OCI-LY7 (cell line): ENCODE results near the gene MGAT1. TPM values are rescaled to one million over a fixed set of nuclear protein-coding genes. Genes with fewer than 3 reads are reported as not detected.

Source experiments
- Bru-seq: library from RNA; stranded (reverse); fragments of 400-500 nt; gene quantifications from one replicate; lab custom pipeline; 2021; lab: Mats Ljungman, UMichigan
- BruChase-seq, 2 experiments: library from RNA; stranded (reverse); fragments of 400-500 nt; gene quantifications; one replicate each; lab custom pipeline; 2021; lab: Mats Ljungman, UMichigan
- BruUV-seq: library from RNA; stranded (reverse); fragments of 400-500 nt; replicated peaks from 2 replicates; lab custom pipeline; 2021; lab: Mats Ljungman, UMichigan
- CTCF ChIA-PET: fragments of 300-600 bp; sonication (Branson Sonifier 250); formaldehyde crosslinking; loops from one replicate; lab custom pipeline; 2022; ENCODE audit warnings: antibody characterized with exemption; ENCODE audit not compliant: unreplicated experiment; lab: Charles Lee
- POLR2A ChIA-PET: fragments of 300-600 bp; sonication (Branson Sonifier 250); formaldehyde crosslinking; loops from one replicate; lab custom pipeline; 2022; ENCODE audit warnings: antibody characterized with exemption; lab: Charles Lee
- DNase-seq: peaks from one replicate; pipeline ENCODE4 v3.0.0-alpha.2; 2015; ENCODE audit warnings: low spot score
- H2AFZ ChIP-seq: fragments of 200-600 bp; sonication (generic), shearing (Covaris generic); 2 replicates; pipeline ENCODE4 v1.6.1; 2014; ENCODE audit warnings: mild to moderate bottlenecking, antibody characterized with exemption, low read length, moderate library complexity
- H3K27ac ChIP-seq: fragments of 200-600 bp; sonication (generic); 2 replicates; pipeline ENCODE4 v1.5.1; 2014; ENCODE audit warnings: mixed run types, low read depth, mild to moderate bottlenecking, moderate library complexity, low read length, inconsistent platforms; ENCODE audit not compliant: poor library complexity, severe bottlenecking
- H3K36me3 ChIP-seq: fragments of 200-600 bp; sonication (generic); 2 replicates; pipeline ENCODE4 v1.6.1; 2014; ENCODE audit warnings: mild to moderate bottlenecking, antibody characterized with exemption, low read length, moderate library complexity, mixed read lengths; ENCODE audit not compliant: insufficient read depth
- H3K4me1 ChIP-seq: fragments of 200-600 bp; sonication (generic); 2 replicates; pipeline ENCODE4 v1.5.1; 2014; ENCODE audit warnings: mild to moderate bottlenecking, low read length; ENCODE audit not compliant: insufficient read depth, poor library complexity, severe bottlenecking
- H3K4me2 ChIP-seq: fragments of 200-600 bp; sonication (generic); 2 replicates; pipeline ENCODE4 v1.6.1; 2014; ENCODE audit warnings: mild to moderate bottlenecking, low read length
- H3K4me3 ChIP-seq: fragments of 200-600 bp; sonication (generic); 2 replicates; pipeline ENCODE4 v1.5.1; 2014; ENCODE audit warnings: mild to moderate bottlenecking, low read depth, low read length; ENCODE audit not compliant: poor library complexity, severe bottlenecking
- H3K79me2 ChIP-seq: fragments of 200-600 bp; sonication (generic); 2 replicates; pipeline ENCODE4 v1.6.1; 2016; ENCODE audit warnings: low read depth, mild to moderate bottlenecking, low read length, moderate library complexity, mixed read lengths; ENCODE audit not compliant: insufficient read depth
- H3K9me2 ChIP-seq: fragments of 200-600 bp; sonication (generic); 2 replicates; pipeline ENCODE4 v1.6.1; 2016; ENCODE audit warnings: mild to moderate bottlenecking, low read length, mixed read lengths; ENCODE audit not compliant: insufficient read depth
- H3K9me3 ChIP-seq: fragments of 200-600 bp; sonication (generic); 2 replicates; pipeline ENCODE4 v1.6.1; 2014; ENCODE audit warnings: mild to moderate bottlenecking, mixed run types, low read length, mixed read lengths
- H4K20me1 ChIP-seq: fragments of 200-600 bp; sonication (generic); 2 replicates; pipeline ENCODE4 v1.6.1; 2014; ENCODE audit warnings: mild to moderate bottlenecking, antibody characterized with exemption, low read length, moderate library complexity, mixed read lengths; ENCODE audit not compliant: insufficient read depth
- CTCF ChIP-seq: fragments of 200-600 bp; sonication (generic); conservative IDR thresholded peaks from 2 replicates; pipeline ENCODE4 v1.5.1; 2014; ENCODE audit warnings: mild to moderate bottlenecking, antibody characterized with exemption, low read length, moderate library complexity, mixed read lengths
- EZH2phosphoT487 ChIP-seq: fragments of 200-600 bp; sonication (generic); IDR thresholded peaks from 2 replicates; pipeline ENCODE4 v1.6.1; 2018; ENCODE audit warnings: low read depth, borderline replicate concordance, mild to moderate bottlenecking, mixed run types, antibody characterized with exemption, low read length, moderate library complexity, mixed read lengths
- intact Hi-C: fragments of 100-400 bp; cut with micrococcal nuclease; formaldehyde crosslinking; loops from one replicate; pipeline ENCODE4 v1.10.0; 2022; ENCODE audit not compliant: unreplicated experiment
- long read RNA-seq: library from polyadenylated mRNA; stranded (forward); transcript quantifications from one replicate; pipeline ENCODE4 v2.0.0, GENCODE V29; 2022
- total RNA-seq, 2 experiments: library from RNA; depleted of rRNA in 1 of 2; stranded (reverse); fragments of >200 nt in 1 of 2; shearing (Covaris generic) in 1 of 2; gene quantifications; 2 replicates each; pipeline ENCODE4 v1.2.3, GENCODE V29; 2014 to 2022

MGAT1 gene
- total RNA-seq (2014; rRNA removed; shearing (Covaris generic)), result 65.2 and 75.4 TPM in 2 replicates
- 95.2 and 103 TPM in 2 replicates for total RNA-seq (2022)
- percentile 69 among the genes with signal in this experiment for Bru-seq, nascent RNA
- percentile 80 among the genes with signal in this experiment for BruChase-seq, experiment 1, labeled RNA remaining after a 6-hour chase
- percentile 80 among the genes with signal in this experiment for BruChase-seq, experiment 2, labeled RNA remaining after a 2-hour chase
- long read RNA-seq, transcript MGAT1-204 (2 exons, 1,919 nt), result minor isoform, 12 of 120 reads
- long read RNA-seq, transcript MGAT1-201 (2 exons, 2,761 nt), result major isoform, 42 of 120 reads
- long read RNA-seq, transcript MGAT1-209 (2 exons, 534 nt), result minor isoform, 5 of 120 reads
- long read RNA-seq, transcript MGAT1-203 (3 exons, 3,077 nt), result minor isoform, 15 of 120 reads
- long read RNA-seq, partial matches to known transcripts, result 9 of 120 reads
- long read RNA-seq, other reads (novel, unspliced or antisense), result 35 of 120 reads

- Histone ChIP-seq H3K36me3 (peaks cover 44% of the 10 kb centered on the region), H3K4me3 (peak within 1 kb of the TSS; percentile 84), H3K9me3 (no peaks in the 10 kb centered on the region), H3K4me2 (peak within 1 kb of the TSS; percentile 88), H4K20me1 (peaks cover 44% of the 10 kb centered on the region), H3K79me2 (peaks cover 82% of the 10 kb centered on the region), H2AFZ (no peak within 1 kb of the TSS), H3K4me1 (peaks cover 80% of the 10 kb centered on the region), H3K9me2 (no peaks in the 10 kb centered on the region), H3K27ac (peak within 1 kb of the TSS; percentile 96)
- intact Hi-C loops, result loop anchor here (1.0 to 5.0 kb wide), 4 partner anchors 8 to 370 kb away; partner anchors contain the start of gene ZFP62
- DNase-seq, result peak; percentile 75
- POLR2A ChIA-PET, result interaction anchor here (0.7 to 2.3 kb wide), 8 partner anchors 14 to 1262 kb away, joined by 3 to 11 read pairs (median 4); no protein-coding TSS in a partner anchor
- BruUV-seq, result no TSS peak
- TF ChIP-seq CTCF, result no peak
- TF ChIP-seq EZH2phosphoT487, result no peak
- CTCF ChIA-PET, result interaction anchor here (1.2 kb wide), 1 partner anchor 16 kb away, joined by 4 read pairs; no protein-coding TSS in a partner anchor
Observed at GRCh38 chr5:180802325-180803180, at the start of gene MGAT1. TSS of gene MGAT1 (minus strand) at chr5:180802806. CDS start at chr5:180792971, 9,835 bp downstream.

GRCh38 chr5:180850434-180851078, 48.0 kb upstream of the MGAT1 start:
- POLR2A ChIA-PET, result interaction anchor here (0.6 to 1.7 kb wide), 4 partner anchors 8 to 14 kb away, joined by 3 to 6 read pairs (median 3); no protein-coding TSS in a partner anchor
- CTCF ChIA-PET, result interaction anchor here (0.5 kb wide), 1 partner anchor 321 kb away, joined by 4 read pairs; no protein-coding TSS in a partner anchor
- H3K9me2 ChIP-seq, result no peaks in the 10 kb centered on the region
- no peak for TF ChIP-seq EZH2phosphoT487
- no peak for TF ChIP-seq CTCF
- intact Hi-C loops, result no loop called here
- H3K27ac ChIP-seq, result no peak overlapping the region
- DNase-seq, result no peak
- peaks cover 11% of the 10 kb centered on the region; the same call in 1 of the 2 replicates for H3K79me2 ChIP-seq
- no peak overlapping the region for H2AFZ ChIP-seq
- no peaks in the 10 kb centered on the region for H3K9me3 ChIP-seq
- no peak overlapping the region for H3K4me3 ChIP-seq
- H4K20me1 ChIP-seq, result no peaks in the 10 kb centered on the region; the same call in 1 of the 2 replicates
- TSS peak; percentile 14 for BruUV-seq
- H3K4me1 ChIP-seq, result peaks cover 3% of the 10 kb centered on the region
- no peak overlapping the region for H3K4me2 ChIP-seq
- peaks cover 95% of the 10 kb centered on the region for H3K36me3 ChIP-seq
